GM13976 (cell line): ENCODE measurements around the gene GPR55.
A peak's percentile ranks its signal among the peaks of the same experiment; 100 is the strongest.

ENCODE experiments used
- DNase-seq: peaks from one replicate; pipeline ENCODE4 v3.0.0; 2012; ENCODE audit warnings: low spot score
- in situ Hi-C: fragments of 300-500 bp; cut with MboI; formaldehyde crosslinking; loops from one replicate; pipeline ENCODE4 v1.12.0; 2022; ENCODE audit warnings: low sequenced_read_pairs, mixed read lengths, inconsistent platforms; ENCODE audit not compliant: unreplicated experiment
- TF ChIP-seq, protein P1 (sequence below): IDR thresholded peaks from 2 replicates; pipeline ENCODE4 v1.5.1; 2012; ENCODE audit warnings: borderline replicate concordance, mild to moderate bottlenecking; ENCODE audit not compliant: insufficient read depth; ENCODE audit errors: extremely low read depth, missing control alignments, control extremely low read depth

Gene GPR55

DNA sequence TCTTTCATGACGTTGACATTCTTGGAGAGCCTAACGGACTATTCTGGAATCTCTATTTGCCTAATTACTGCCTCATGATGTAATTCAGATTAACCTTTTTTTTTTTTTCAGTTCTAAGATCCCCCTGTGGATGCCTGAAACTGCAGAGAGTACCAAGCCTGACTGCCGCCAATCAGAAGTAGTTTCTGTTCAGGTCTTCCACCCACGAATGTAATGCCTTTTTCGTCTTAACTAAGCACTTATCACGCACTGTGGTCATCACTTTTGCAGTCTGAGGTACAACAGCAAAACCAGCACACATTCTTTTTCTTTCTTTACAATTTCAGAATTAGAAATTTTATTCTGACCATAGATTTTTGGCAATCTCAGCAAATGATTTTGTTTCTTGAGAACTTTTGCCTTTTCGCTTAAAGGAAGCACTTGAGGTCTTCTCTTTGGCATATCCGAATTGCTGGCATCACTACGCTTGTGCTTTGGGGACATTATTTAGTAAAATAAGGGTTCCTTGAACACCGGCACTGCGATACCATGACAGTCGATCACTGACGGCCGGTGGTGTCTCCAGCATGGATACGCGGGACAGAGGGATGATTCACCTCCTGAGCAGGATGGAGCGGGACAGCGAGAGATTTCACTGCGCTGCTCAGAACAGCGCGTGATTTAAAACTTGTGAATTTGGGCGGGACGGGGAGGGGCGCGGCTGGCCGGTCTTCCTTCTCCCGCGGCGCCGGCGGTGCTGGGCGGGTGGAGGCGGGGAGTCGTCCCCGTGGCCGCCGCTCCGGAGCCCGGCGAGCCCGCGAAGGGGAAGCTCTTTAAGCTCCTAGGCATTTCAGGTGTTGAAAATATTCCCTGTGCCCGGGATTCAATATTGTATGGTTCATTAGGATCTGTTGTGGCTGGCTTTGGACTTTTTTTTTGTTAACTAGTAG lies 32.0 kb upstream of the GPR55 start:
- in situ Hi-C loops = no loop called here
- DNase-seq = peak; percentile 76
- TF ChIP-seq, protein P1, sequence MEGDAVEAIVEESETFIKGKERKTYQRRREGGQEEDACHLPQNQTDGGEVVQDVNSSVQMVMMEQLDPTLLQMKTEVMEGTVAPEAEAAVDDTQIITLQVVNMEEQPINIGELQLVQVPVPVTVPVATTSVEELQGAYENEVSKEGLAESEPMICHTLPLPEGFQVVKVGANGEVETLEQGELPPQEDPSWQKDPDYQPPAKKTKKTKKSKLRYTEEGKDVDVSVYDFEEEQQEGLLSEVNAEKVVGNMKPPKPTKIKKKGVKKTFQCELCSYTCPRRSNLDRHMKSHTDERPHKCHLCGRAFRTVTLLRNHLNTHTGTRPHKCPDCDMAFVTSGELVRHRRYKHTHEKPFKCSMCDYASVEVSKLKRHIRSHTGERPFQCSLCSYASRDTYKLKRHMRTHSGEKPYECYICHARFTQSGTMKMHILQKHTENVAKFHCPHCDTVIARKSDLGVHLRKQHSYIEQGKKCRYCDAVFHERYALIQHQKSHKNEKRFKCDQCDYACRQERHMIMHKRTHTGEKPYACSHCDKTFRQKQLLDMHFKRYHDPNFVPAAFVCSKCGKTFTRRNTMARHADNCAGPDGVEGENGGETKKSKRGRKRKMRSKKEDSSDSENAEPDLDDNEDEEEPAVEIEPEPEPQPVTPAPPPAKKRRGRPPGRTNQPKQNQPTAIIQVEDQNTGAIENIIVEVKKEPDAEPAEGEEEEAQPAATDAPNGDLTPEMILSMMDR = no peak

DNA sequence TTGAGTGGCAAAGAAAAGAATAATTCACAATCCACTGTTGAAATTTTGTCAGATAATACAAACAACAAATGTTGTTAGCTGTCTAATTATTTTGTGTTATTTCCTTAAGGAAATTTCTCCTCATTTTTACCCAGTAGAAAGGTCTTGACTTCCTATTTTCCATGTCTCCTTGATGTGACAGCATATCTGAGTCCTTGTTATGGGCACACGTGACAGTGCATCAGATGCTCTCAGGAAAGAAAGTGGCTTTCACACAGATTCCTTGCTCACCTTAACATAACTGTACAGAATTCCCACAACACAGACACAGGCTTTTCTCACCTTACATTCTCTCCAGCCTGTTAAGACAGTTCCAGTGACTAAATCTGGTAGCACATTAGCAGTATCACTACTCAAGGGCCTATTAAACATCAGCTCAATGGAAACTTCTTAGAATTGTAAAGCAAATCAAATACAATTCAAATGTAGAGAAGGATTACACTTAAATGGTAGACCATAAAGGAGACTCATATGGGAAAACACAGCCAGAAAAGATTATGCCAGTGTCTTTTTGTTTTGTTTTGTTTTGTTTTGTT lies 30.2 kb upstream of the GPR55 start:
- no peak for DNase-seq
- in situ Hi-C loops = no loop called here
- TF ChIP-seq, protein P1 = no peak

DNA sequence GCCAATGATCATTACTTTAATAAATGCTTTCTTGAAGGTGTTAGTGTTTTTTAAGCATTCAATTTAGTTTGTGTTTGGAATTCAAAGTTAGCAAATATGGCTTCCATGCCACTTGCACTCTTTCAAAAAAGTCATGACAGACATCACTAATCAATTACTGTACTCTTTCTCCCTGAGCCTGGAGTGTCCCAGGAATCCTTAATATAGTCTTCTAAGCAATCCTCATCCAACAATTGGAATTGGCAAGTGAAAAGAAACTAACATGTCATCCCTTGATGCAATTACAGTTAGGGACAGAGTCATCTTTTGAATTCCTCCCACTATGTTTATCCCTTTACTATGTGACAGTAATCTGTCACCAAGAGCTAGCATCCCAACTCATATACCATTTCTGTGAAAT lies 29.7 kb upstream of the GPR55 start:
- in situ Hi-C loops = no loop called here
- no peak for DNase-seq
- TF ChIP-seq, protein P1 = no peak

DNA sequence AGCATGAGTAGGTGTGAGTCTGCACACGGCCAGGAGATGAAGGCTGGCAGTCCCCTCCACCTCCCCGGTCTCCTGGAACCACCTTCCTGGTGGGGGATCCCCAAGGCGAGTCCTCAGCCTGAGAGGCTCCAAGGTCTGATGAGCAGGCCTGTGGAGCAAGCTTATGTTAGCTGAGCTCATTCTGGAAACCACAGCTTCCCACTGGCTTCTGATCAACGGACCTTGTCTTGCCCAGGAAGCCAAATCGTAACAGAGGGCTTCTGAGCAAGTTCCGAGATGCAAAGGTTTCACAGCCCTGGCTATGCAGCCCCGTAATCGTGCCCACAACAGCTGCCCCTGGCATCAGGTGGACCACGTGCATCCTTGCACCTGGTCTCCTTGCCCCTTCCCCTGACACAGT lies 28.8 kb upstream of the GPR55 start:
- in situ Hi-C loops = no loop called here
- TF ChIP-seq, protein P1 = no peak
- no peak for DNase-seq

DNA sequence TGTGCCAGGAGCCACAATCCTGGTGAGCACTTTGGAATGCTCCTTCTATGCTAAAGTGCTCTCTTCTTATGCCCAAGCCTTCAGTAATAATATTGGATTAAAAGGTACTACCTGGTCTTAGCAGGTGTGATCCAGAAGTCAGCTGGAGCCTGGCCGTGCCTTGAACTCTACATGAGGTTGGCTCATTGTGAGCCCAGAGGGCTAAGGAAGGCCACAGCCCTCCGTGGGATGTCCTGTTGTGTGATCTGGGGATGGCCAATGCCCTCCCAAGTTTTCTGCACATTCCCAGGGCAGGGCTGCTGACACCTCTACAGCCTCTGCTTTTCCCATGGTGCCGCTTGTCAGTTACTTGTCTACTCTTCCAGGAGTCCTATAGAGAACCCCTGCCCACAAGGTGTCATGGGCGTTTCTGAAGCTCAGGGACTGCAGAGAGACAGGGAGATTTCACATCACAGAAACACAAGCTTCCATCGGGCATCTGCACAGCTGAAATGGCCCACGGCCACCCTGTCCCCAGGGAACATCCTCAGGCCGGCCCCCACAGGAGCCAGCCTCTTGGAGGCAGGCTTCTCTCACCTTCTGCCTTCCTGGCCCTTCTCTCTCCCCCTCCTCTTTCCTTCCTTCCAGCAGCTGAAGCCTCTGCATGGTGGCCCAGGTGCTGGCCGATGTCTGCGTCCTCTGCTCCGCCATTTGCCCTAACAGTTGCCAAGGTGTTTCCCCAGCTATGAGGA lies 27.3 kb upstream of the GPR55 start:
- no peak for DNase-seq
- TF ChIP-seq, protein P1 = no peak
- in situ Hi-C loops = no loop called here

DNA sequence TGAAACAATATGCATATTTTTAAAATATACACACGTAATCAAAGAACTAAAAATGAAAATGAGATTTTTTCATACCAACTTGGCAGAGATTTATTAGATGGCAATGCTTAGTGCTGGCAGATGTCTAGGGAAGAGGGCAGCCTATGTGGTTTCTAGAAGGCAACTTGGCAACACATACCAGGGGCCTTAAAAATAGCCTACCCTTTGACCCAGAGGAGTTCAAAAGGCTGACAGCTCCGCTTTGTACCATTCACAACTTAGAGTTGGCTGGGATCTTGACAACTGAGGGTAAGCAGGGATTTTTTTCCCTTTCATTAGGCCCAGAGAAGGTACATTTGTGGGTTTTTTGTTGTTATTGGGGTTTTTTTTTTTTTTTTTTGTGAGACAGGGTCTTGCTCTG lies 26.4 kb upstream of the GPR55 start:
- TF ChIP-seq, protein P1 = no peak
- in situ Hi-C loops = no loop called here
- DNase-seq = no peak
